H1 (cell line): ENCODE data around the gene IL1RAPL1. TPM values are rescaled to one million over a fixed set of nuclear protein-coding genes. Genes with fewer than 3 reads are reported as not detected.

Experiments used
- JUND ChIP-seq: IDR thresholded peaks from 2 replicates; pipeline ENCODE4 v1.6.1; 2011; ENCODE audit warnings: mild to moderate bottlenecking, improper control_type of control experiment, low read length
- KDM1A ChIP-seq: fragments of 200-600, 300-600 bp; sonication (generic); IDR thresholded peaks from 2 replicates; pipeline ENCODE4 v1.7.1; 2016; ENCODE audit warnings: mild to moderate bottlenecking, low read length, borderline replicate concordance
- SIRT6 ChIP-seq: IDR thresholded peaks from one replicate; pipeline ENCODE4 v1.7.1; 2012; ENCODE audit warnings: low read length, inconsistent platforms
- YY1 ChIP-seq: IDR thresholded peaks from 2 replicates; pipeline ENCODE4 v1.6.1; 2011; ENCODE audit warnings: low read depth, mild to moderate bottlenecking, low read length
- polyA plus RNA-seq, 7 experiments: library from polyadenylated mRNA; depleted of rRNA in 3 of 7; stranded (reverse) in 5 of 7; unstranded in 2 of 7; fragments of >200 nt in 5 of 7; fragments of 200-250 nt in 2 of 7; gene quantifications; 1 replicate in 5 of 7; 2 replicates in 1 of 7; 4 replicates in 1 of 7; pipeline versions ENCODE4 v1.2.1 to v1.2.3, GENCODE V29; 2011 to 2013; ENCODE audit warnings: missing spikeins in 2 of 7, mixed read lengths in 2 of 7
- total RNA-seq: library from RNA; stranded (reverse); fragmentation: NEBNext Ultra II Directional; extraction: Animal tissue kit (Norgen Biotek cat#: 25700); gene quantifications from 2 replicates; pipeline ENCODE4 v1.2.1, GENCODE V29; 2021

Gene IL1RAPL1
- total and polyA plus RNA-seq, 2 of the 8 experiments (the other 6 are each of a cell fraction or from before 2014, with no cell fraction given): 0.11 to 0.35 TPM

DNA sequence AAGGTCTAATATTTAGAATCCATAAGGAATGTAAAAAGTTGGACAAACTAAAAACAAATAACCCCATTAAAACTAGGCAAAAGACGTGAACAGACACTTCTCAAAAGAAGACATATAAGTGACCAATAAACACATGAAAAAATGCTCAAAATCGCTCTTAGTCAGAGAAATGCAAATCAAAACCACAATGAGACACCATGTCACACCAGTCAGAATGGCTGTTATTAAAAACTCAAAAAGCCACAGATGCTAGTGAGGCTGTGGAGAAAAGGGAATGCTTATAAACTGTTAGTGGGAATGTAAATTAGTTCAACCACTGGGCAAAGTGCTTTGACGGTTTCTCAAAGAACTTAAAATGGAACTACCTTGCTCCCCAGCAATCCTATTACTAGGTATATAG is 953.8 kb downstream of the IL1RAPL1 start (continued):
- no peak for TF ChIP-seq SIRT6
- no peak for TF ChIP-seq KDM1A
- no peak for TF ChIP-seq JUND
- TF ChIP-seq YY1: no peak
